GM23338 (cell line): ENCODE data around the gene MSH3. TPM values are rescaled to one million over a fixed set of nuclear protein-coding genes. Genes with fewer than 3 reads are reported as not detected.

Experiments used
- ATAC-seq: fragments of 200-7000 bp; cut with Tn5 transposase; 3 replicates; pipeline ENCODE4 v1.9.1; 2020
- DNase-seq: peaks from one replicate; pipeline ENCODE4 v3.0.0-alpha.2; 2015; ENCODE audit warnings: low spot score
- H2AFZ ChIP-seq: fragments of 200-600 bp; sonication (generic); 2 replicates; pipeline ENCODE4 v1.8.0; 2016; ENCODE audit warnings: antibody characterized with exemption, mild to moderate bottlenecking, moderate library complexity
- H3F3A ChIP-seq: fragments of 200-600 bp; sonication (generic); replicated peaks from 2 replicates; pipeline ENCODE4 v1.8.0; 2017; ENCODE audit warnings: antibody characterized with exemption, mixed run types, low read depth
- H3K27ac ChIP-seq: fragments of 200-600 bp; sonication (generic); 2 replicates; pipeline ENCODE4 v1.6.1; 2016; ENCODE audit warnings: low read depth
- H3K27me3 ChIP-seq: fragments of 200-600 bp; sonication (generic); 2 replicates; pipeline ENCODE4 v1.8.0; 2016; ENCODE audit warnings: mild to moderate bottlenecking, mixed run types, moderate library complexity; ENCODE audit not compliant: insufficient read depth
- H3K36me3 ChIP-seq: fragments of 200-600 bp; sonication (generic); 2 replicates; pipeline ENCODE4 v1.8.0; 2016; ENCODE audit warnings: mild to moderate bottlenecking; ENCODE audit not compliant: insufficient read depth
- H3K4me1 ChIP-seq: fragments of 200-600 bp; sonication (generic); 2 replicates; pipeline ENCODE4 v1.8.0; 2016; ENCODE audit warnings: mild to moderate bottlenecking, moderate library complexity; ENCODE audit not compliant: insufficient read depth
- H3K4me2 ChIP-seq: fragments of 200-600 bp; sonication (generic); 2 replicates; pipeline ENCODE4 v1.7.1; 2017; ENCODE audit warnings: mixed run types
- H3K4me3 ChIP-seq: fragments of 200-600 bp; sonication (generic); 2 replicates; pipeline ENCODE4 v1.6.1; 2016; ENCODE audit warnings: mixed run types
- H3K79me2 ChIP-seq: fragments of 200-600 bp; sonication (generic); replicated peaks from 2 replicates; pipeline ENCODE4 v1.8.0; 2017; ENCODE audit warnings: mild to moderate bottlenecking; ENCODE audit not compliant: insufficient read depth
- H3K9me2 ChIP-seq: fragments of 200-600 bp; sonication (generic); 2 replicates; pipeline ENCODE4 v1.8.0; 2017; ENCODE audit not compliant: insufficient read depth
- H4K20me1 ChIP-seq: fragments of 200-600 bp; sonication (generic); replicated peaks from 2 replicates; pipeline ENCODE4 v1.8.0; 2017; ENCODE audit warnings: mild to moderate bottlenecking; ENCODE audit not compliant: insufficient read depth
- H3K27ac Mint-ChIP-seq: 2 replicates; pipeline ENCODE4 v1.8.0; 2020; ENCODE audit warnings: inconsistent platforms, mild to moderate bottlenecking, moderate library complexity, mixed read lengths
- H3K27me3 Mint-ChIP-seq: 3 replicates; pipeline ENCODE4 v1.8.0; 2022; ENCODE audit warnings: low read depth, mild to moderate bottlenecking, moderate library complexity, mixed read lengths, inconsistent platforms; ENCODE audit not compliant: insufficient read depth, poor library complexity
- H3K36me3 Mint-ChIP-seq: 3 replicates; pipeline ENCODE4 v1.8.0; 2021; ENCODE audit warnings: low read depth, mild to moderate bottlenecking, inconsistent platforms, moderate library complexity, mixed read lengths
- H3K4me1 Mint-ChIP-seq: 3 replicates; pipeline ENCODE4 v1.8.0; 2020; ENCODE audit warnings: mild to moderate bottlenecking, inconsistent platforms, mixed read lengths
- H3K4me3 Mint-ChIP-seq: 3 replicates; pipeline ENCODE4 v1.8.0; 2021; ENCODE audit warnings: moderate library complexity, mild to moderate bottlenecking, inconsistent platforms, mixed read lengths
- H3K9me3 Mint-ChIP-seq: 3 replicates; pipeline ENCODE4 v1.8.0; 2020; ENCODE audit warnings: moderate library complexity, mild to moderate bottlenecking, inconsistent platforms, mixed read lengths
- CREB1 ChIP-seq: fragments of 250-450 bp; sonication (Bioruptor Pico); IDR thresholded peaks from 2 replicates; pipeline ENCODE4 v1.5.0; 2020; ENCODE audit warnings: low read depth, mild to moderate bottlenecking, moderate library complexity
- CTCF ChIP-seq, 2 experiments: fragments of 200-600 bp in 1 of 2; sonication (generic) in 1 of 2; conservative IDR thresholded peaks; 2 replicates each; pipeline versions ENCODE4 v1.5.1 to v1.6.1; 2016 to 2017; ENCODE audit warnings: antibody characterized with exemption in 2 of 2, low read depth in 2 of 2, mild to moderate bottlenecking in 2 of 2, moderate library complexity in 1 of 2
- EZH2 ChIP-seq: fragments of 200-600 bp; sonication (generic); IDR thresholded peaks from one replicate; pipeline ENCODE4 v1.8.0; 2017; ENCODE audit warnings: antibody characterized with exemption, mild to moderate bottlenecking, low read depth; ENCODE audit not compliant: unreplicated experiment
- EZH2phosphoT487 ChIP-seq: fragments of 200-600 bp; sonication (generic); IDR thresholded peaks from one replicate; pipeline ENCODE4 v1.8.1; 2018; ENCODE audit warnings: antibody characterized with exemption; ENCODE audit not compliant: unreplicated experiment
- JUNB ChIP-seq: IDR thresholded peaks from one replicate; pipeline ENCODE4 v1.6.1; 2016; ENCODE audit warnings: antibody characterized with exemption; ENCODE audit not compliant: unreplicated experiment
- NANOG ChIP-seq: IDR thresholded peaks from 2 replicates; pipeline ENCODE4 v1.6.1; 2016; ENCODE audit warnings: antibody characterized with exemption, borderline replicate concordance
- POLR2AphosphoS5 ChIP-seq: IDR thresholded peaks from 2 replicates; pipeline ENCODE4 v1.6.1; 2016; ENCODE audit warnings: antibody characterized with exemption, low read depth
- STAT1 ChIP-seq: IDR thresholded peaks from one replicate; pipeline ENCODE4 v1.6.1; 2016; ENCODE audit warnings: antibody characterized with exemption; ENCODE audit not compliant: unreplicated experiment
- ZNF114 ChIP-seq: fragments of 250-450 bp; sonication (Bioruptor Pico); IDR thresholded peaks from 2 replicates; pipeline ENCODE4 v1.5.0; 2020; ENCODE audit warnings: mild to moderate bottlenecking, moderate library complexity
- ZNF331 ChIP-seq: fragments of 250-450 bp; sonication (Bioruptor Pico); IDR thresholded peaks from 2 replicates; pipeline ENCODE4 v1.5.0; 2020; ENCODE audit warnings: low read depth, mild to moderate bottlenecking, moderate library complexity
- ZNF462 ChIP-seq: fragments of 250-450 bp; sonication (Bioruptor Pico); IDR thresholded peaks from 2 replicates; pipeline ENCODE4 v1.5.0; 2020; ENCODE audit warnings: mild to moderate bottlenecking, moderate library complexity
- polyA plus RNA-seq: library from polyadenylated mRNA; unstranded; fragments of >200 nt; fragmentation: Nextera tagmentation; extraction: Ambion mirVana; gene quantifications from 2 replicates; pipeline ENCODE4 v1.2.1, GENCODE V29; 2016
- total RNA-seq: library from RNA; depleted of rRNA; stranded (reverse); fragments of >200 nt; shearing (Covaris generic); gene quantifications from 2 replicates; pipeline ENCODE4 v1.2.3, GENCODE V29; 2014
- TF ChIP-seq, protein P1 (sequence below): IDR thresholded peaks from 2 replicates; pipeline ENCODE4 v1.6.1; 2016; ENCODE audit warnings: antibody characterized with exemption
- TF ChIP-seq, protein P2 (sequence below): IDR thresholded peaks from one replicate; pipeline ENCODE4 v1.6.1; 2018; ENCODE audit warnings: antibody characterized with exemption; ENCODE audit not compliant: unreplicated experiment

The MSH3 gene
- total and polyA plus RNA-seq, 2 experiments from 2014 or later = 13.3 to 16.6 TPM

DNA sequence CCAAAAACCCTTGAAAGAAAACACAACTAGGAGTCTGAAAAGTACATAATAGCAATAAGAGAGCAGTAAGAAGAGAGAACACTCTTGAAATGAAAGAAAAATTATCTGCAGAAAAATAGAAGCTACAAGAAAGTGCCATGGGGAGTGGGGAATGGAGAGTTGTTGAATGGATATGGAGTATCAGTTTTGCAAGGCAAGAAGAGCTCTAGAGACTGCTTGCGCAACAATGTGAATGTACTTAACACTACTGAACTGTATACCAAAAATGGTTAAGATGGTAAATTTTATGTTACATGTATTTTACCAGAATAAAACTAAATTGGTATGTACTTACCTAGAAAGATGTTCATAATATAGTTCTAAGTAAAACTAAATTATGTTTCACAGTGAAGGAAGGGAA, 251.0 kb downstream of the MSH3 start:
- H3K36me3 Mint-ChIP-seq = peaks cover 16% of the 10 kb centered on the region; the same call in 2 of the 3 replicates
- TF ChIP-seq ZNF331 (CRISPR knock-in tag) (no peak), CREB1 (CRISPR knock-in tag) (no peak), NANOG (no peak), CTCF (conservative IDR thresholded peaks at IDR 0.05; ENCODE audit: low read depth in 2 of 2) (no peak), ZNF462 (CRISPR knock-in tag) (no peak), STAT1 (no peak), POLR2AphosphoS5 (no peak), ZNF114 (CRISPR knock-in tag) (no peak), JUNB (no peak), EZH2phosphoT487 (no peak), EZH2 (no peak)
- TF ChIP-seq, protein P1, sequence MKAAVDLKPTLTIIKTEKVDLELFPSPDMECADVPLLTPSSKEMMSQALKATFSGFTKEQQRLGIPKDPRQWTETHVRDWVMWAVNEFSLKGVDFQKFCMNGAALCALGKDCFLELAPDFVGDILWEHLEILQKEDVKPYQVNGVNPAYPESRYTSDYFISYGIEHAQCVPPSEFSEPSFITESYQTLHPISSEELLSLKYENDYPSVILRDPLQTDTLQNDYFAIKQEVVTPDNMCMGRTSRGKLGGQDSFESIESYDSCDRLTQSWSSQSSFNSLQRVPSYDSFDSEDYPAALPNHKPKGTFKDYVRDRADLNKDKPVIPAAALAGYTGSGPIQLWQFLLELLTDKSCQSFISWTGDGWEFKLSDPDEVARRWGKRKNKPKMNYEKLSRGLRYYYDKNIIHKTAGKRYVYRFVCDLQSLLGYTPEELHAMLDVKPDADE = no peak
- TF ChIP-seq, protein P2, sequence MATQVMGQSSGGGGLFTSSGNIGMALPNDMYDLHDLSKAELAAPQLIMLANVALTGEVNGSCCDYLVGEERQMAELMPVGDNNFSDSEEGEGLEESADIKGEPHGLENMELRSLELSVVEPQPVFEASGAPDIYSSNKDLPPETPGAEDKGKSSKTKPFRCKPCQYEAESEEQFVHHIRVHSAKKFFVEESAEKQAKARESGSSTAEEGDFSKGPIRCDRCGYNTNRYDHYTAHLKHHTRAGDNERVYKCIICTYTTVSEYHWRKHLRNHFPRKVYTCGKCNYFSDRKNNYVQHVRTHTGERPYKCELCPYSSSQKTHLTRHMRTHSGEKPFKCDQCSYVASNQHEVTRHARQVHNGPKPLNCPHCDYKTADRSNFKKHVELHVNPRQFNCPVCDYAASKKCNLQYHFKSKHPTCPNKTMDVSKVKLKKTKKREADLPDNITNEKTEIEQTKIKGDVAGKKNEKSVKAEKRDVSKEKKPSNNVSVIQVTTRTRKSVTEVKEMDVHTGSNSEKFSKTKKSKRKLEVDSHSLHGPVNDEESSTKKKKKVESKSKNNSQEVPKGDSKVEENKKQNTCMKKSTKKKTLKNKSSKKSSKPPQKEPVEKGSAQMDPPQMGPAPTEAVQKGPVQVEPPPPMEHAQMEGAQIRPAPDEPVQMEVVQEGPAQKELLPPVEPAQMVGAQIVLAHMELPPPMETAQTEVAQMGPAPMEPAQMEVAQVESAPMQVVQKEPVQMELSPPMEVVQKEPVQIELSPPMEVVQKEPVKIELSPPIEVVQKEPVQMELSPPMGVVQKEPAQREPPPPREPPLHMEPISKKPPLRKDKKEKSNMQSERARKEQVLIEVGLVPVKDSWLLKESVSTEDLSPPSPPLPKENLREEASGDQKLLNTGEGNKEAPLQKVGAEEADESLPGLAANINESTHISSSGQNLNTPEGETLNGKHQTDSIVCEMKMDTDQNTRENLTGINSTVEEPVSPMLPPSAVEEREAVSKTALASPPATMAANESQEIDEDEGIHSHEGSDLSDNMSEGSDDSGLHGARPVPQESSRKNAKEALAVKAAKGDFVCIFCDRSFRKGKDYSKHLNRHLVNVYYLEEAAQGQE = no peak

More for the DNA sequence above, 251.0 kb downstream of the MSH3 start:
- H3K9me2 ChIP-seq = no peaks in the 10 kb centered on the region
- H3K4me3 ChIP-seq = no peak overlapping the region
- H3F3A ChIP-seq = no peaks in the 10 kb centered on the region
- H2AFZ ChIP-seq = no peak overlapping the region
- Mint-ChIP-seq H3K4me3 (no peak overlapping the region), H3K27me3 (no peaks in the 10 kb centered on the region), H3K9me3 (peaks cover 18% of the 10 kb centered on the region), H3K4me1 (no peaks in the 10 kb centered on the region), H3K27ac (no peak overlapping the region)
- ATAC-seq = no peak
- DNase-seq = no peak
- H4K20me1 ChIP-seq = no peaks in the 10 kb centered on the region
- no peaks in the 10 kb centered on the region for H3K79me2 ChIP-seq
- no peak overlapping the region for H3K4me2 ChIP-seq
- H3K4me1 ChIP-seq = no peaks in the 10 kb centered on the region
- H3K27me3 ChIP-seq = no peaks in the 10 kb centered on the region
- no peaks in the 10 kb centered on the region for H3K36me3 ChIP-seq
- no peak overlapping the region for H3K27ac ChIP-seq
